Erythroblast (primary cell): ENCODE results near the gene GALNT10.

ENCODE experiments used
- GATA1 ChIP-seq: IDR thresholded peaks from 2 replicates; pipeline ENCODE4 v1.6.1; 2011; ENCODE audit warnings: low read depth, mild to moderate bottlenecking, control low read depth, low read length, moderate library complexity
- POLR2A ChIP-seq: IDR thresholded peaks from 2 replicates; pipeline ENCODE4 v1.6.1; 2011; ENCODE audit warnings: mild to moderate bottlenecking, low read length

DNA sequence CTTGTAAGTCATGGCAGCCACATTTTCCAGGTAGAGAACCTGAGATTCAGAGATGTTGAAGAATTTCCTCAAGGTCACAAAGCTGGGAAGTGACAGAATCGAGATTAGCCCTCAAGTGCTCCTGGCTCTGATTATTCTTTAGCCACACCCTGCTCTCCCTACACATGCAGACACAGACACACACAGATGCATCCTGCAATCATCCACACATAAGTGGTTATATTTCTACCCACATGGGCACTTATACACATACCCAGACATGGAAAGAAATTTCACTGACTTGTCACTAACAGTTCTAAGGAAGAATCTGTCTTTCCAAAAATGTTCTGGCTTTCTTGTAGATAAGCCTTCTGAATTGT is 32.2 kb upstream of the GALNT10 start:
- TF ChIP-seq POLR2A = no peak
- no peak for TF ChIP-seq GATA1
